Breast epithelium (tissue), 4 donors: ENCODE measurements around the gene OLFM3. TPM values are rescaled to one million over a fixed set of nuclear protein-coding genes. Genes with fewer than 3 reads are reported as not detected.

Experiments used
- DNase-seq, 2 donors: peaks; one replicate each; pipeline ENCODE4 v3.0.0-alpha.2; 2019; ENCODE audit warnings: low spot score in 2 of 2
- H3K27ac ChIP-seq, 2 donors: fragments of 200-600 bp; sonication (generic) in 1 of 2; one replicate each; pipeline ENCODE4 v1.5.1; 2016 to 2019; ENCODE audit warnings: mild to moderate bottlenecking in 1 of 2
- H3K27me3 ChIP-seq, 2 donors: fragments of 200-600 bp; sonication (generic) in 1 of 2; one replicate each; pipeline versions ENCODE4 v1.5.1 to v1.6.0; 2017 to 2019; ENCODE audit warnings: control low read depth in 1 of 2, mild to moderate bottlenecking in 1 of 2
- H3K36me3 ChIP-seq: fragments of 200-600 bp; one replicate; pipeline ENCODE4 v1.5.1; 2019
- H3K4me1 ChIP-seq, 2 donors: fragments of 200-600 bp; sonication (generic); one replicate each; pipeline ENCODE4 v1.5.1; 2016 to 2019; ENCODE audit warnings: control low read depth in 1 of 2
- H3K4me3 ChIP-seq, 3 donors: fragments of 200-600 bp; sonication (generic); 1 replicate in 2 of 3; 2 replicates in 1 of 3; pipeline ENCODE4 v1.5.1; 2016 to 2019; ENCODE audit warnings: mild to moderate bottlenecking in 3 of 3, moderate library complexity in 2 of 3
- H3K9me3 ChIP-seq, 2 donors: fragments of 200-600 bp; sonication (generic) in 1 of 2; one replicate each; pipeline ENCODE4 v1.5.1; 2016 to 2019; ENCODE audit warnings: control low read depth in 1 of 2
- POLR2A ChIP-seq: fragments of 450-650 bp; IDR thresholded peaks from one replicate; pipeline ENCODE4 v1.6.1; 2016; ENCODE audit warnings: antibody characterized with exemption, mild to moderate bottlenecking, moderate library complexity
- POLR2AphosphoS5 ChIP-seq, 3 donors: sonication (generic); formaldehyde crosslinking; IDR thresholded peaks; one replicate each; pipeline ENCODE4 v1.6.1; 2017; ENCODE audit warnings: antibody characterized with exemption in 3 of 3
- intact Hi-C: fragments of 100-400 bp; cut with DNase I; formaldehyde crosslinking; loops from one replicate; pipeline ENCODE4 v1.15.1; 2023; ENCODE audit warnings: low total_unique reads
- total RNA-seq, 3 donors: library from RNA; depleted of rRNA; stranded (reverse); fragments of >200 nt; gene quantifications; one replicate each; pipeline ENCODE4 v1.1.0, GENCODE V29; 2016
- TF ChIP-seq, protein P1 (sequence below), 3 donors: fragments of 450-650 bp; IDR thresholded peaks; one replicate each; pipeline ENCODE4 v1.5.1; 2016 to 2017; ENCODE audit warnings: antibody characterized with exemption in 3 of 3, mild to moderate bottlenecking in 3 of 3, moderate library complexity in 3 of 3

The OLFM3 gene
- total RNA-seq, 3 donors from 2014 or later: not detected

DNA sequence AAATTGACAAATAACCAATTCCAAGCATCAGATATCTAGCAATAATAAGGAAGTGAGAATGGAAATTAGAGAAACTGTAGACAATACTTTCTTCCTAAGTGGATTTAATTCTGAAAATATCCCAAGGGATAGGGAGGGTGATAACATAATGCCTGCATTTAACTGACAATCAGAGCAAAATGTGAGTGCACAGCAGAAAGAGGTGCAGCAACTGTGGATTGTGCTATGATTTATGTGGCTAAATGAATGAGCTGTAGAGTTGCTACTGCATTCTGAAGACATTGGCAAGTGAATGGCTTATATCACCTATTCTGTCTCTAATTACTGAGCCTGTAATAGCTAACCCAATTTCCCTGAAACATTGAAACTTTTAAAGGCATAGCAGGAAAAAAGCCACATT is 39.0 kb downstream of the OLFM3 start:
- Histone ChIP-seq H3K9me3 (no peaks in the 10 kb centered on the region), H3K27me3 (no peaks in the 10 kb centered on the region), H3K4me1 (no peaks in the 10 kb centered on the region), H3K27ac (no peak overlapping the region), H3K36me3 (no peaks in the 10 kb centered on the region), H3K4me3 (no peak overlapping the region)
- intact Hi-C loops: no loop called here
- TF ChIP-seq POLR2AphosphoS5 (IDR thresholded peaks at IDR 0.05): no peak
- TF ChIP-seq POLR2A: no peak
- TF ChIP-seq, protein P1, sequence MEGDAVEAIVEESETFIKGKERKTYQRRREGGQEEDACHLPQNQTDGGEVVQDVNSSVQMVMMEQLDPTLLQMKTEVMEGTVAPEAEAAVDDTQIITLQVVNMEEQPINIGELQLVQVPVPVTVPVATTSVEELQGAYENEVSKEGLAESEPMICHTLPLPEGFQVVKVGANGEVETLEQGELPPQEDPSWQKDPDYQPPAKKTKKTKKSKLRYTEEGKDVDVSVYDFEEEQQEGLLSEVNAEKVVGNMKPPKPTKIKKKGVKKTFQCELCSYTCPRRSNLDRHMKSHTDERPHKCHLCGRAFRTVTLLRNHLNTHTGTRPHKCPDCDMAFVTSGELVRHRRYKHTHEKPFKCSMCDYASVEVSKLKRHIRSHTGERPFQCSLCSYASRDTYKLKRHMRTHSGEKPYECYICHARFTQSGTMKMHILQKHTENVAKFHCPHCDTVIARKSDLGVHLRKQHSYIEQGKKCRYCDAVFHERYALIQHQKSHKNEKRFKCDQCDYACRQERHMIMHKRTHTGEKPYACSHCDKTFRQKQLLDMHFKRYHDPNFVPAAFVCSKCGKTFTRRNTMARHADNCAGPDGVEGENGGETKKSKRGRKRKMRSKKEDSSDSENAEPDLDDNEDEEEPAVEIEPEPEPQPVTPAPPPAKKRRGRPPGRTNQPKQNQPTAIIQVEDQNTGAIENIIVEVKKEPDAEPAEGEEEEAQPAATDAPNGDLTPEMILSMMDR (IDR thresholded peaks at IDR 0.05): no peak
- no peak for DNase-seq

DNA sequence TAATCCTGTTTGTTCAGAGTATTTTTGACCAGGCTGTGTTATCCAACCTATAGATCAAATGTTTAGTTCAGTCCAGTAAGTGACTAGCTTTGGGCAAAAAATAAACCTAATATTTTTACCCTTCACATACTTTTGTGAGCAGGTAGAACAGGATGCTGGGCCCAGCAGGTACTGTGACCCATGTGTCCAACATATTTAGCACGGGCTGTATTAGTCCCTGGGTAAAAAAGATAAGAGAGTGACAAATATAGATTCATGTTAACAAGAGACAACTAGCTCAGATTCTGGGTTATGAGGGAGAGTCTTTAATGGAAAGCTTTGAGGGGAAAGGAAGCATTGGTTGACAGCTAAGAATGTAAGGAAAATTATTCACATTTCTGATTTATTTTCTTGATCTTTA is 43.1 kb downstream of the OLFM3 start:
- no peak for DNase-seq
- no peak overlapping the region for H3K27ac ChIP-seq
- no peaks in the 10 kb centered on the region for H3K36me3 ChIP-seq
- no peak overlapping the region for H3K4me3 ChIP-seq
- TF ChIP-seq POLR2A (no peak), POLR2AphosphoS5 (IDR thresholded peaks at IDR 0.05) (no peak)
- TF ChIP-seq, protein P1 (IDR thresholded peaks at IDR 0.05): no peak
- no peaks in the 10 kb centered on the region for H3K4me1 ChIP-seq
- no peaks in the 10 kb centered on the region for H3K27me3 ChIP-seq
- intact Hi-C loops: no loop called here
- no peaks in the 10 kb centered on the region for H3K9me3 ChIP-seq

DNA sequence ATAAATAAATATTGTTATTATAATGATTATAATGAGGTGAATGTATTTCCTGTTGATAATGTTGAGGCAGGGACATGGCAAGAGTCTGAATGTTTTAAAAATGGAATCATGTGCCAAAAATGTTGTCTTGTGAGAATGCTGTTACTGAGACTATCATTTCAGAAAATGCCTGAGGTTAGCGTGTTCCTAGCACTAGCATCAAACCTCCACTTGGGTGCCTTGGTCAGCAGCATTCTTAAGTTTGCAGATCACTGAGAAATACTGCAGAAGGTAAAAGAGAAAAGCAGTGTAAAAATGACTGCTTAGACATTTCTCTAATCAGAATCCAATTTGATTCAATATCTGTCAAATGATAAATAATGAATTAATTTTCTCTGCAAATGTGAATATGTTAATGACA is 50.8 kb downstream of the OLFM3 start:
- intact Hi-C loops: no loop called here
- DNase-seq: no peak

DNA sequence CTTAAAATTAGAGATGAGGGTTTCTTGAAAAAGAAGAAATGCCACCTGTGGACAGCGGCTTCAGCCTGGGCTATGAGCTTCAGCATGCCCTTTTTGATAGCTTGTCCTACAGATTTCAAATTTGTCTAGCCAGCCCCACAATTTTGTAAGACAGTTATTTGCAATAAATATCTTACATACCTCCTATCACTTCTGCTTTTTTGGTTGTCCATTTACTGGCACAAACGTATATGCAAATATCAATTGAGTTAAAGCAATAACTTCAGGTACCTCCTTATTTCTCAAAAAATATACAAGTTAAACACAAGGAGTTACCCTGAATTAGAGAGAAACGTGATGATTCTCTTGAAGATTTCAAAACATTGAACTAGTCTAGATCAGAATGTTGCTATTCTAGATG is 53.5 kb downstream of the OLFM3 start:
- H3K4me3 ChIP-seq: no peak overlapping the region
- no peaks in the 10 kb centered on the region for H3K27me3 ChIP-seq
- DNase-seq: no peak
- H3K27ac ChIP-seq: no peak overlapping the region
- no peaks in the 10 kb centered on the region for H3K9me3 ChIP-seq
- intact Hi-C loops: no loop called here
- H3K36me3 ChIP-seq: no peaks in the 10 kb centered on the region
- no peak for TF ChIP-seq POLR2AphosphoS5 (IDR thresholded peaks at IDR 0.05)
- TF ChIP-seq, protein P1 (IDR thresholded peaks at IDR 0.05): no peak
- no peak for TF ChIP-seq POLR2A
- H3K4me1 ChIP-seq: no peaks in the 10 kb centered on the region

More for the DNA sequence above, 50.8 kb downstream of the OLFM3 start:
- H3K27me3 ChIP-seq: no peaks in the 10 kb centered on the region
- no peaks in the 10 kb centered on the region for H3K9me3 ChIP-seq
- no peak overlapping the region for H3K27ac ChIP-seq
- H3K36me3 ChIP-seq: no peaks in the 10 kb centered on the region
- H3K4me3 ChIP-seq: no peak overlapping the region
- TF ChIP-seq, protein P1 (IDR thresholded peaks at IDR 0.05): no peak
- TF ChIP-seq POLR2A (no peak), POLR2AphosphoS5 (IDR thresholded peaks at IDR 0.05) (no peak)
- no peaks in the 10 kb centered on the region for H3K4me1 ChIP-seq

DNA sequence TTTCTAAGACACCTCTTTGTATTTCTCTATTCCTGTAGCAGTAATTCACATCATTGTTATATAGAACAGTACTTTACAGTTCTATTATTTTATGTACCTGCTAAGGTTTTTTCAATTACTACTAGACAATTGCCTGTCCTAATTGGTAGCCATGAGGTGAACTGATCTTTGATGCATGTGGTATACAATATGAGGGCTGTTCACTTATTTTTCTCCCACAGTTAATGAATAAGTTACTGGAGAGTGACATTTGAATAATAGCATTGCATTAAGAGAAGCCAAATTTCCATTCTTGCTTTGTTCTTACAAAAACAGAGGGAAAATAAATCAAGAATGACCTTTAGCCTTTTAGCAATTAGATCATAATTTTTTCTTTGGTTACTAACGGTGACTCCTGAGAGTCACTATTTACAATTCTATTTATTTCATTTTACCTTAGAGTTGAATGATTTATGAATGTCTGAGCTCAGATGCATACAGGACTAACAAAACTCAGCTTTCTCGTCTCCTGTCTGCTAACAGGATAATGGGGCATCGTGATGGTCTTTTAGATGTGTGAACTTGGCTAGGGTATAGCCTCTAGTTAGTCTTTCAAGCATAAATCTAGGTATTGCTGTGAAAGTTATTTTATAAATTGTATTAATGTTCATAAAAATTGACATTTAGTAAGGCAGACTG is 54.1 kb downstream of the OLFM3 start:
- no peaks in the 10 kb centered on the region for H3K4me1 ChIP-seq
- no peaks in the 10 kb centered on the region for H3K9me3 ChIP-seq
- no peak overlapping the region for H3K27ac ChIP-seq
- no peak for DNase-seq
- TF ChIP-seq POLR2A (no peak), POLR2AphosphoS5 (IDR thresholded peaks at IDR 0.05) (no peak)
- TF ChIP-seq, protein P1 (IDR thresholded peaks at IDR 0.05): no peak
- H3K4me3 ChIP-seq: no peak overlapping the region
- intact Hi-C loops: no loop called here
- H3K36me3 ChIP-seq: no peaks in the 10 kb centered on the region
- no peaks in the 10 kb centered on the region for H3K27me3 ChIP-seq
